Neural crest cell (in vitro differentiated cells): Measurements from ENCODE around the gene AKAP4. TPM values are rescaled to one million over a fixed set of nuclear protein-coding genes. Genes with fewer than 3 reads are reported as not detected.
A peak's percentile ranks its signal among the peaks of the same experiment; 100 is the strongest.

ENCODE experiments used
- DNase-seq: peaks from one replicate; pipeline ENCODE4 v3.0.0; 2021; ENCODE audit warnings: low read depth, mixed read lengths, low spot score
- H3K27ac Mint-ChIP-seq: one replicate; pipeline ENCODE4 v1.8.0; 2021; ENCODE audit warnings: mild to moderate bottlenecking, mixed read lengths; ENCODE audit not compliant: unreplicated experiment
- H3K27me3 Mint-ChIP-seq: 2 replicates; pipeline ENCODE4 v1.8.0; 2021; ENCODE audit warnings: low read depth, mild to moderate bottlenecking, mixed read lengths
- H3K36me3 Mint-ChIP-seq: 2 replicates; pipeline ENCODE4 v1.8.0; 2021; ENCODE audit warnings: low read depth, mild to moderate bottlenecking, mixed read lengths
- H3K4me1 Mint-ChIP-seq: 2 replicates; pipeline ENCODE4 v1.8.0; 2021; ENCODE audit warnings: mixed read lengths
- H3K4me3 Mint-ChIP-seq: one replicate; pipeline ENCODE4 v1.8.0; 2021; ENCODE audit warnings: mild to moderate bottlenecking, mixed read lengths
- H3K9me3 Mint-ChIP-seq: 2 replicates; pipeline ENCODE4 v1.8.0; 2021; ENCODE audit warnings: mixed read lengths
- CTCF ChIP-seq: fragments of 200-600 bp; sonication (generic); conservative IDR thresholded peaks from 2 replicates; pipeline ENCODE4 v1.5.0; 2021; ENCODE audit warnings: antibody characterized with exemption, mild to moderate bottlenecking
- long read RNA-seq: library from polyadenylated mRNA; unstranded; transcript quantifications from one replicate; pipeline ENCODE4 v2.0.0, GENCODE V29; 2020
- total RNA-seq: library from RNA; stranded (reverse); gene quantifications from 2 replicates; pipeline ENCODE4 v1.2.1, GENCODE V29; 2021

AKAP4 gene
- not detected in 2 replicates for total RNA-seq
- long read RNA-seq, result 0 reads

- H3K9me3 Mint-ChIP-seq, result peaks cover 6% of the 10 kb centered on the region
- H3K36me3 Mint-ChIP-seq, result peaks cover 3% of the 10 kb centered on the region
Measured at GRCh38 chrX:50200907-50201306, at the start of gene AKAP4. AKAP4 (minus strand) TSS chrX:50201007; CDS start chrX:50200889, 118 bp downstream.

GRCh38 chrX:50211510-50211909 is 10.7 kb upstream of the AKAP4 start:
- peaks cover 3% of the 10 kb centered on the region for H3K9me3 Mint-ChIP-seq
- no peaks in the 10 kb centered on the region for H3K4me1 Mint-ChIP-seq
- no peak overlapping the region for H3K27ac Mint-ChIP-seq
- H3K4me3 Mint-ChIP-seq, result no peak overlapping the region
- no peaks in the 10 kb centered on the region for H3K27me3 Mint-ChIP-seq
- H3K36me3 Mint-ChIP-seq, result no peaks in the 10 kb centered on the region
- peak; percentile 46 for TF ChIP-seq CTCF
- DNase-seq, result no peak

More at GRCh38 chrX:50200907-50201306, at the start of gene AKAP4:
- H3K4me3 Mint-ChIP-seq, result no peak within 1 kb of the TSS
- H3K4me1 Mint-ChIP-seq, result peaks cover 11% of the 10 kb centered on the region
- no peak for TF ChIP-seq CTCF
- no peak for DNase-seq
- H3K27me3 Mint-ChIP-seq, result no peaks in the 10 kb centered on the region
- no peak within 1 kb of the TSS for H3K27ac Mint-ChIP-seq

- H3K4me3 Mint-ChIP-seq, result no peak overlapping the region
- no peaks in the 10 kb centered on the region for H3K27me3 Mint-ChIP-seq
- no peak overlapping the region for H3K27ac Mint-ChIP-seq
- H3K36me3 Mint-ChIP-seq, result peaks cover 3% of the 10 kb centered on the region
- H3K4me1 Mint-ChIP-seq, result peaks cover 11% of the 10 kb centered on the region
- TF ChIP-seq CTCF, result no peak
- H3K9me3 Mint-ChIP-seq, result peaks cover 3% of the 10 kb centered on the region
- DNase-seq, result no peak
Measured at GRCh38 chrX:50206753-50207152, 5.9 kb upstream of the AKAP4 start.

- H3K4me1 Mint-ChIP-seq, result peaks cover 11% of the 10 kb centered on the region
- peak within 1 kb of the TSS; percentile 77 for H3K4me3 Mint-ChIP-seq
- peak; percentile 69 for TF ChIP-seq CTCF
- H3K27me3 Mint-ChIP-seq, result no peaks in the 10 kb centered on the region
- H3K9me3 Mint-ChIP-seq, result peaks cover 3% of the 10 kb centered on the region
- DNase-seq, result peak; percentile 50
- peak within 1 kb of the TSS; percentile 29 for H3K27ac Mint-ChIP-seq
- peaks cover 3% of the 10 kb centered on the region for H3K36me3 Mint-ChIP-seq
Measured at GRCh38 chrX:50204364-50204899, 3.6 kb upstream of the AKAP4 start, which contains the start of gene CCNB3. CCNB3 (plus strand) TSS chrX:50204765; CDS start chrX:50285164, 80,399 bp downstream.

- Mint-ChIP-seq H3K4me3 (no peak overlapping the region), H3K4me1 (peaks cover 11% of the 10 kb centered on the region), H3K36me3 (peaks cover 3% of the 10 kb centered on the region)
Measured at GRCh38 chrX:50202539-50202938, 1.7 kb upstream of the AKAP4 start.

More at GRCh38 chrX:50202539-50202938, 1.7 kb upstream of the AKAP4 start:
- Mint-ChIP-seq H3K27ac (no peak overlapping the region), H3K27me3 (no peaks in the 10 kb centered on the region), H3K9me3 (peaks cover 6% of the 10 kb centered on the region)
- no peak for TF ChIP-seq CTCF
- no peak for DNase-seq
